Parathyroid adenoma (tissue), 2 donors: Measurements from ENCODE around the gene SOBP.

Experiments
- H2AFZ ChIP-seq: fragments of 300-600 bp; sonication (generic); one replicate; pipeline ENCODE4 v1.7.0; 2017; ENCODE audit warnings: antibody characterized with exemption, mild to moderate bottlenecking
- H3K27ac ChIP-seq: fragments of 300-600 bp; sonication (generic); one replicate; pipeline ENCODE4 v1.7.0; 2017
- H3K27me3 ChIP-seq: fragments of 300-600 bp; sonication (generic); one replicate; pipeline ENCODE4 v1.7.0; 2017; ENCODE audit warnings: low read length; ENCODE audit not compliant: control insufficient read depth, insufficient read depth
- H3K36me3 ChIP-seq: fragments of 300-600 bp; sonication (generic); one replicate; pipeline ENCODE4 v1.7.0; 2017; ENCODE audit warnings: low read length; ENCODE audit not compliant: control insufficient read depth, insufficient read depth
- H3K4me1 ChIP-seq: fragments of 300-600 bp; sonication (generic); one replicate; pipeline ENCODE4 v1.7.0; 2017; ENCODE audit warnings: control low read depth
- H3K4me2 ChIP-seq: fragments of 300-600 bp; sonication (generic); one replicate; pipeline ENCODE4 v1.7.0; 2017; ENCODE audit warnings: low read length
- H3K4me3 ChIP-seq: fragments of 300-600 bp; sonication (generic); one replicate; pipeline ENCODE4 v1.7.0; 2017; ENCODE audit warnings: low read depth, low read length
- H3K79me2 ChIP-seq: fragments of 300-600 bp; sonication (generic); one replicate; pipeline ENCODE4 v1.7.0; 2017; ENCODE audit warnings: control low read depth
- H3K9ac ChIP-seq: fragments of 300-600 bp; sonication (generic); one replicate; pipeline ENCODE4 v1.7.0; 2017; ENCODE audit warnings: mild to moderate bottlenecking
- H3K9me3 ChIP-seq: fragments of 300-600 bp; sonication (generic); one replicate; pipeline ENCODE4 v1.7.0; 2017; ENCODE audit warnings: low read length; ENCODE audit not compliant: control insufficient read depth
- CTCF ChIP-seq: fragments of 300-600 bp; sonication (generic); IDR thresholded peaks from one replicate; pipeline ENCODE4 v1.7.0; 2017; ENCODE audit warnings: antibody characterized with exemption, mild to moderate bottlenecking
- donor health status: primary hyperparathyroidism.

Gene SOBP

GRCh38 chr6:107458672-107459282 is 31.1 kb upstream of the SOBP start:
- no peaks in the 10 kb centered on the region for H3K36me3 ChIP-seq
- H3K4me3 ChIP-seq, result peak overlapping the region; percentile 78
- H2AFZ ChIP-seq, result peak overlapping the region; percentile 87
- H3K27me3 ChIP-seq, result no peaks in the 10 kb centered on the region
- H3K27ac ChIP-seq, result peak overlapping the region; percentile 75
- H3K9me3 ChIP-seq, result peaks cover 2% of the 10 kb centered on the region
- H3K79me2 ChIP-seq, result peaks cover 4% of the 10 kb centered on the region
- no peak for TF ChIP-seq CTCF
- H3K9ac ChIP-seq, result peak overlapping the region; percentile 41
- H3K4me2 ChIP-seq, result peak overlapping the region; percentile 63
- H3K4me1 ChIP-seq, result no peaks in the 10 kb centered on the region

GRCh38 chr6:107459283-107460082 is 30.4 kb upstream of the SOBP start, which contains the start of gene PDSS2:
Gene PDSS2 (minus strand): TSS chr6:107459564. CDS start chr6:107459285, 279 bp downstream.
- Histone ChIP-seq H3K36me3 (no peaks in the 10 kb centered on the region), H3K9ac (peak within 1 kb of the TSS; percentile 41), H3K27me3 (no peaks in the 10 kb centered on the region), H3K79me2 (peaks cover 4% of the 10 kb centered on the region), H3K9me3 (peaks cover 2% of the 10 kb centered on the region), H3K4me2 (peak within 1 kb of the TSS; percentile 63), H3K4me1 (no peaks in the 10 kb centered on the region), H2AFZ (peak within 1 kb of the TSS; percentile 87), H3K27ac (peak within 1 kb of the TSS; percentile 75), H3K4me3 (peak within 1 kb of the TSS; percentile 78)
- peak; percentile 59 for TF ChIP-seq CTCF

GRCh38 chr6:107460083-107460631 is 29.8 kb upstream of the SOBP start:
- Histone ChIP-seq H3K4me2 (peak overlapping the region; percentile 63), H2AFZ (peak overlapping the region; percentile 87), H3K36me3 (no peaks in the 10 kb centered on the region), H3K27ac (peak overlapping the region; percentile 75), H3K27me3 (no peaks in the 10 kb centered on the region), H3K9ac (no peak overlapping the region), H3K9me3 (peaks cover 2% of the 10 kb centered on the region), H3K4me3 (peak overlapping the region; percentile 78), H3K79me2 (peaks cover 4% of the 10 kb centered on the region), H3K4me1 (no peaks in the 10 kb centered on the region)
- TF ChIP-seq CTCF, result no peak

GRCh38 chr6:107466062-107466461 is 23.9 kb upstream of the SOBP start:
- Histone ChIP-seq H3K27ac (no peak overlapping the region), H3K9me3 (no peaks in the 10 kb centered on the region), H3K27me3 (no peaks in the 10 kb centered on the region), H3K4me1 (no peaks in the 10 kb centered on the region), H3K4me3 (no peak overlapping the region), H3K9ac (no peak overlapping the region), H3K4me2 (no peak overlapping the region), H3K36me3 (no peaks in the 10 kb centered on the region), H3K79me2 (no peaks in the 10 kb centered on the region), H2AFZ (peak overlapping the region; percentile 13)
- no peak for TF ChIP-seq CTCF
